Measurements from ENCODE around the gene CCDC142.

GRCh38 chr2:74457129-74457548 is 25.7 kb downstream of the CCDC142 start:
- TF ChIP-seq EZH2 (IDR thresholded peaks at IDR 0.05; ENCODE audit: low read depth, low read length, severe bottlenecking) (no peak), SIN3A (conservative IDR thresholded peaks at IDR 0.05 in 1 of 2, IDR thresholded peaks at IDR 0.05 in 1 of 2; ENCODE audit: low read depth in 1 of 2, low read length in 2 of 2) (no peak; a peak in 1 of 4 replicates), POLR2A (IDR thresholded peaks at IDR 0.05; ENCODE audit: control extremely low read depth in 1 of 2, low read depth in 2 of 2, low read length in 2 of 2) (peak in 1 of 2 experiments; percentile 53; a peak in 2 of 3 replicates)

All from H1 (cell line).